Activated gamma-delta T cell treated with Interleukin-2 at 50 U/mL for 16 hours (primary cell): ENCODE measurements around the gene RRN3.
"Not testable (repeated sequence)": the region's sequence is repeated elsewhere in the genome, so short reads cannot be mapped to it uniquely, and the experiment has no call there.

Experiments used
- DNase-seq: peaks from one replicate; pipeline ENCODE4 v3.0.0-alpha.2; 2020

RRN3 gene

DNA sequence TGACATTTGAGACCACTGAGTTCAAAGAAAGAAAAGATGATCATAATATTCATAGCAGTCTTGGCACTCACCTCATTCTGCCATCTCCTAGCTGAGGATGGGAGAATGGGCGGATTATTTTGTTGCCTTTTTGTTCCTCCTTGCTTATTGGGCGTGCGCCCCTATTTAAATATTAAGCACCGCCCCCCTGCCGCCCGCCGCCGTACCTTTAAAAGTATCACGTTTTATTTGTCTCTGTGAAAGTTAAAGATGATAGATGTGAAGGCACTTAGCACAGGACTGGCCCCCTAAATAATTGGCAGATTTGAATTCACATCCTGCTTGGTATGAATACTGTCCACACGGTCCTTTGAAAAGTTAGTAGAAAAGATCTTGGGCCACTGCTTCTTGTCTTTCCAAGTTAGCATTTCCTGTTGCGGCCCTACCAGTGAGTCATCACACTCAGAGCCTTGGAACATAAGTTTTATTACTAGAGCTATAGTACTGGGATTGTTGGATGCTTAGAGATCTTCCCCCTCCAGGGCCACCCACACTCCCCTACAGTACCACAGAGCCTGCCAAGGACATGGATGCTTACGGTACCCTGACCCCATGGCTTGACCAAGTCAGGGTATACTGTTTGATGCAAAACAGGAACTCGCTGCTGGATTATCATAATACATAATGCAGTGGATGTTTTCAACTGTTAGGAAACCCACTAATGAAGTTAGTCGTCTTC lies 68.7 kb downstream of the RRN3 start:
- not testable (repeated sequence) for DNase-seq

DNA sequence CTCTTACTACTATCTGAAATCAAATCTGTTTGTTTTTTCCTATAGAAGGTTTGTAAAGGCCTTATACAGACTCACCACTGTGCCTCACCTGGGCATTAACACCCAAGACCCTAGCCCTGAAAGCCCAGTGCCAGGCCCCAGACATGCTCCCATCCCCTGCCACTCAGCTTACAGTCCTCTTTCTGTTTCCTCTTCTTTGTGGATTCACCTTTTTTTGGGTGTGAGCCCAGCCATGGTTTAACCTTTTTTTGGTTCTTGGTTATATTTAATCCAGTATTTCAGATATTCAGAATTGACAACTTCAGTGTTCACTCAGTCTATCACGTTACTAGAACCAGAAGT lies 69.2 kb downstream of the RRN3 start:
- DNase-seq: not testable (repeated sequence)

DNA sequence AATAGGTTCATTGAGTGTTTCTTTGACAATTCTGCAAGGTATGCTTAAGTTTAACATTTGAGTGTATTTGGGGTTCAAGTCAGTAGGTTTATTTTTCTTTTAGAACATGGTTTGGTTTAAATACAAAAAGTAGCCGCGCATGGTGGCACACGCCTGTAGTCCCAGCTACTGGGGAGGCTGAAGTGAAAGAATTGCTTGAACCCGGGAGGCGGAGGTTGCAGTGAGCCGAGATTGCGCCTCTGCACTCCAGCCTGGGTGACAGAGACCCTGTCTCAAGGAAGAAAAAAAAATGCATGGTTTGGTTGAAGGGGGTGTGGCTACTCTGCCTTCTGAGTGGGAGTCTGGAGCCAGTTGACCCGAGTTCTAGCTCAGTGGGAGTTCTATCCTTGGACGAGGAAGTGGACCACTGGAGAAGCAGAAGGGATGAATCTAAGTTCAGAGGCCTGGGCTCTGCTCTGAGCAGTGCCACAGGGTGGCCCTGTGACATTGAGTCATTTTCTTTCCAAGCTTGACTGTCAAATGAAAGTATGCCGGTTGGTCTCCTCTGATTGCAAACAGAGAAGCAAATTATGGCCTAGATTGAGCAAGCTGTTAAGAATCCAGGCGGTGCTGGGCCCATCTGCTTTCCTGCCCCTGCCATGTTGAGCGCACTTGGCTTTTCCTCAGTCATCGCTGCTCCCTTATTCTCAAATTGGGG lies 70.5 kb downstream of the RRN3 start:
- not testable (repeated sequence) for DNase-seq

DNA sequence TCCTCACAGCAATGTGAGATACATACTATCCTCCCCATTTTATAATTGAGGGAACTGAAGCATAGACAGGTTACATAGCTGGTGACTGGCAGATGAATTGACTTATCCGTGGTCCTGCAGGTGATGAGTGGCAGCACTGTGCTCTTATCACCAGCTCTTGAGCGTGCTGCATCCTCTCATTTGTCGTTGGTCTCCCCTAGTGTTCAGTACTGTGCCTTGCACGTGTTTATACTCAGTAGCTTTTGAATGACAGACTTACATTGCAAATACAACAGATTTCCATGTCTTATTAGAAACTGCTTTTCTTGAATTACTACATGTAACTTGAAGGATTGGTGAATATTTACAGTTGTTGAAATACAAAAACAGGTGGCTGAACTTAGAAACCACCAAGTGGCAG lies 71.9 kb downstream of the RRN3 start:
- DNase-seq: peak; percentile 72

DNA sequence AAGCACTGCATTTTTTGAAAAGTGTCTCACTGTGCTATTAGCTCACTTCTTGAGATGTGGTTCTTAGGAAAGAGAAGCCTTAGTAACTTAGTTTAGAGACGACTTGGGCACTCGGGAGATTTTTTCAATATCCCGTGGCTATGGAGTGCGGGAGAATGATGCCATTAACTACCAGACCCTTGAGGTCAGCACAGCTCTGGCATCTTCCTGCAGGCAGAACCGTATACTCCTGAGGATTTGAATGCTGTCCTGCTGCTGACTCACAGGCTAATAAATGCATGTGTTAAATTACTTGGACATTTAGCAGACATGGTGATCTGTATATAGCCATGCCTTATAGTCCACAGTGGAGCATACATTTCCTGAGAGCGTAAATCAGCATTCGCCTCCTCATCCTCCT lies 72.6 kb downstream of the RRN3 start:
- not testable (repeated sequence) for DNase-seq

DNA sequence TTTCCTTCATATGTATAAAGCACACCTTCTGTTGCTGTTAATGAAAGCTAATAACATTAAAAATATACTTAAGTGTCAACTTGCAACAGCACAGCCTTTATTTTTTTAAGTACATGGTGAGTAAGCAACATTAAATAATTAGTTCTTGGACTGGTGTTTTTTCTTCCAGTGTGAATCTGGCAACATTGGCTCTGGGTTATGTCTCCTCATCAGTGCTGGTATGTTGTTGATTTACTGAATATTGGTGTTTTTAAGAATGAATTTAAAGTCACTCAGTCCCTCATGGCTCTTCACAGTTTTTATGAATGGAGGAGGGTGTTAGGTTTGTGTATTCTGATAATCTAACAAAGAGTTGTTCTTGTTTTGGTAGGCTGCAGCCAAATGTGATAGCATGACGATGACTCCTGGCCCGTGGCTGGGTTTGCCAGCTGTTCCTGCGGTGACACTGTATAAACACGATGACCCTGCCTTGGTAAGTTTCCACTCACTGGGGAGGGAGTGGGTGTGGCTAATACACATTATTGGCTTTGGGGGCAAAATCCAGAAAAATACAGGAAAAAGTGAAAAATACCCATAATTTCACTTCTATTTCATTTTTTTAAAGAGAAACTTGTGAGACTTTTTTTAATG lies 77.0 kb downstream of the RRN3 start:
- DNase-seq: not testable (repeated sequence)

DNA sequence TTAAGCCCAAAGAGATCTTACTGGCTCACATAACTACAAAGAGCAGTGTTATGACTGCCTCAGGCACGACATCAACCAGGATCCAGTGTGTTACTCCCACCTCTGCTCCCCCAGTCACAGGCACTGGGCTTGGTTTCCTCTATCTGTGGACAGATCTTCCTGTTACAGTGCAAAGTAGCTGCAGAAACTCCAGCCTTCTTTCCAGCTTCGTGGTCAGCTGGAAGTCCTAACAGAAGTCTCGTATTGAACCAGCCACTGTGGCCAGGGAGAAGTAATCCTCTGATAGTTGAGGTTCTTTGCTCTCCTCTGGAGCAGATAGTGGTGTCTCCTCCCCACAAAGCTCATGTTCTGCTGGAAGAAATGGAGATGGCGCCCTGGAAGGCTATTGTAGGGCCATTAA lies 77.7 kb downstream of the RRN3 start:
- not testable (repeated sequence) for DNase-seq

DNA sequence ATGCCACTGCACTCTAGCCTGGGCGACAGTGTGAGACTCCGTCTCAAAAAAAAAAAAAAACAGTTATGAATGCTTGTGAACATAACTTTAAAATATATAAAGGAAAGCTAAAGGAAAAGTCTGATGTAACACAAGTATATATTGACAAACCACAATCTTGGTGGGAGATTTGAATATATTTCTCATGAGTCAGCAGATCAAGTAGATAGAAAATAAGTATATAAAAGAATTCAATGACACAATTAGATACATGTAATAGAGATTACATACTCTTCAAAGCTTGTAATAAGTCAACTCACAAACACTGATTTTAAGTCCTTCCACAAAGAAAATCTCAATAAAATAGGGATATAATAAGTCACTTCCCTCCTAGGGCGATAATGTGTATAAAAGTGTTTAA lies 78.4 kb downstream of the RRN3 start:
- DNase-seq: not testable (repeated sequence)

DNA sequence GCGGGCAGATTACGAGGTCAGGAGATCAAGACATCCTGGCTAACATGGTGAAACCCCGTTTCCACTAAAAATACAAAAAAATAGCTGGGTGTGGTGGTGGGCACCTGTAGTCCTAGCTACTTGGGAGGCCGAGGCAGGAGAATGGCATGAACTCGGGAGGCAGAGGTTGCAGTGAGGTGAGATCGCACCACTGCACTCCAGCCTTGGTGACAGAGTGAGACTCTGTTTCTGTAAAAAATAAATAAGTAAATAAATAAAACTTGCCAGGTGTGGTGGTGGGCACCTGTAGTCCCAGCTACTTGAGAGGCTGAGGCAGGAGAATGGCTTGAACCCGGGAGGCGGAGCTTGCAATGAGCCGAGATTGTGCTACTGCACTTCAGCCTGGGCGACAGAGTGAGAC lies 81.1 kb downstream of the RRN3 start:
- not testable (repeated sequence) for DNase-seq
